Panc1 (cell line): ENCODE measurements around the gene AGAP1. TPM values are rescaled to one million over a fixed set of nuclear protein-coding genes. Genes with fewer than 3 reads are reported as not detected.

Experiments
- ATAC-seq: fragments of 200-7000 bp; cut with Tn5 transposase; 2 replicates; pipeline ENCODE4 v1.9.1; 2020; ENCODE audit warnings: mild to moderate bottlenecking, moderate library complexity
- BruUV-seq: library from RNA; stranded (reverse); fragments of 400-500 nt; replicated peaks from 2 replicates; lab custom pipeline; 2021; lab: Mats Ljungman, UMichigan
- CTCF ChIA-PET: fragments of 300-600 bp; sonication (Branson Sonifier 250); formaldehyde crosslinking; loops from one replicate; lab custom pipeline; 2022; ENCODE audit warnings: antibody characterized with exemption; lab: Charles Lee
- POLR2A ChIA-PET: fragments of 300-600 bp; sonication (Branson Sonifier 250); formaldehyde crosslinking; loops from one replicate; lab custom pipeline; 2022; ENCODE audit warnings: antibody characterized with exemption; lab: Charles Lee
- DNase-seq: peaks from one replicate; pipeline ENCODE4 v3.0.0-alpha.2; 2010; ENCODE audit warnings: low read depth, low spot score
- H3K27ac ChIP-seq: 2 replicates; pipeline ENCODE4 v1.5.1; 2011; ENCODE audit warnings: mild to moderate bottlenecking, low read length, inconsistent platforms
- H3K27me3 ChIP-seq: fragments of 200-500 bp; sonication (Bioruptor generic); 2 replicates; pipeline ENCODE4 v1.6.0; 2014; ENCODE audit warnings: low read length, inconsistent platforms; ENCODE audit not compliant: control insufficient read depth, insufficient read depth
- H3K36me3 ChIP-seq: fragments of 200-500 bp; sonication (Bioruptor generic); 2 replicates; pipeline ENCODE4 v1.5.1; 2014; ENCODE audit warnings: inconsistent platforms, mild to moderate bottlenecking, low read length, moderate library complexity; ENCODE audit not compliant: control insufficient read depth, insufficient read depth
- H3K4me1 ChIP-seq: 2 replicates; pipeline ENCODE4 v1.5.1; 2011; ENCODE audit warnings: inconsistent platforms, mild to moderate bottlenecking, low read length, moderate library complexity; ENCODE audit not compliant: control insufficient read depth, insufficient read depth
- H3K4me3 ChIP-seq, 2 experiments: 2 replicates each; pipeline ENCODE4 v1.5.1; 2011 to 2012; ENCODE audit warnings: low read depth in 2 of 2, low read length in 2 of 2, mild to moderate bottlenecking in 2 of 2, inconsistent platforms in 1 of 2, moderate library complexity in 1 of 2
- H3K9me3 ChIP-seq: fragments of 200-500 bp; sonication (Bioruptor generic); 2 replicates; pipeline ENCODE4 v1.5.1; 2014; ENCODE audit warnings: low read depth, mild to moderate bottlenecking, inconsistent platforms, low read length, moderate library complexity; ENCODE audit not compliant: control insufficient read depth, insufficient read depth
- CTCF ChIP-seq: fragments of 450-650 bp; IDR thresholded peaks from 2 replicates; pipeline ENCODE4 v1.5.1; 2017; ENCODE audit warnings: mild to moderate bottlenecking
- POLR2AphosphoS5 ChIP-seq: IDR thresholded peaks from 2 replicates; pipeline ENCODE4 v1.6.1; 2012; ENCODE audit warnings: mild to moderate bottlenecking, low read depth, low read length, moderate library complexity
- REST ChIP-seq, 2 experiments: IDR thresholded peaks; 2 replicates each; pipeline ENCODE4 v1.6.1; 2011 to 2012; ENCODE audit warnings: low read depth in 2 of 2, control low read depth in 1 of 2, low read length in 1 of 2, mild to moderate bottlenecking in 1 of 2, moderate library complexity in 1 of 2; ENCODE audit not compliant: insufficient read depth in 1 of 2
- SIN3A ChIP-seq: IDR thresholded peaks from 2 replicates; pipeline ENCODE4 v1.6.1; 2012; ENCODE audit warnings: low read depth, mild to moderate bottlenecking, low read length, moderate library complexity, borderline replicate concordance; ENCODE audit not compliant: insufficient read depth
- TCF7L2 ChIP-seq: IDR thresholded peaks from 2 replicates; pipeline ENCODE4 v1.6.1; 2011; ENCODE audit warnings: mild to moderate bottlenecking, low read depth, low read length, inconsistent platforms
- in situ Hi-C: cut with HindIII; loops from 2 replicates; pipeline ENCODE4 v1.10.0; 2016; ENCODE audit warnings: low sequenced_read_pairs, low pct_unique_long_range_greater_than_20kb
- intact Hi-C: fragments of 100-400 bp; cut with micrococcal nuclease; formaldehyde crosslinking; loops from one replicate; pipeline ENCODE4 v1.10.0; 2022; ENCODE audit not compliant: unreplicated experiment
- total RNA-seq: library from RNA; stranded (reverse); gene quantifications from one replicate; pipeline ENCODE4 v1.2.1, GENCODE V29; 2021; ENCODE audit not compliant: unreplicated experiment

Gene AGAP1
- total RNA-seq, 1 experiment from 2014 or later = 38.9 TPM

- no peaks in the 10 kb centered on the region for H3K27me3 ChIP-seq
- intact Hi-C loops (no loop called here), in situ Hi-C loops (no loop called here)
- no peaks in the 10 kb centered on the region for H3K9me3 ChIP-seq
- no peak for ATAC-seq
- H3K36me3 ChIP-seq = no peaks in the 10 kb centered on the region
- no TSS peak for BruUV-seq
- no peak overlapping the region for H3K4me3 ChIP-seq
- H3K4me1 ChIP-seq = no peaks in the 10 kb centered on the region
- H3K27ac ChIP-seq = no peak overlapping the region
- DNase-seq = no peak
- ChIA-PET CTCF (no interaction called here), POLR2A (no interaction called here)
- no peak for TF ChIP-seq CTCF
- no peak for TF ChIP-seq POLR2AphosphoS5
- TF ChIP-seq TCF7L2 = no peak
- TF ChIP-seq REST (IDR thresholded peaks at IDR 0.05; ENCODE audit: insufficient read depth in 1 of 2, low read depth in 2 of 2, low read length in 1 of 2) = no peak
- no peak for TF ChIP-seq SIN3A
Observed at GRCh38 chr2:236125541-236125940, 631.7 kb downstream of the AGAP1 start.

- Histone ChIP-seq H3K4me3 (no peak overlapping the region), H3K36me3 (no peaks in the 10 kb centered on the region), H3K27ac (no peak overlapping the region), H3K4me1 (no peaks in the 10 kb centered on the region), H3K27me3 (no peaks in the 10 kb centered on the region), H3K9me3 (no peaks in the 10 kb centered on the region)
- DNase-seq = no peak
- no peak for ATAC-seq
- in situ Hi-C loops = no loop called here
- POLR2A ChIA-PET = no interaction called here
- intact Hi-C loops = no loop called here
- BruUV-seq = no TSS peak
- no peak for TF ChIP-seq REST (IDR thresholded peaks at IDR 0.05; ENCODE audit: insufficient read depth in 1 of 2, low read depth in 2 of 2, low read length in 1 of 2)
- TF ChIP-seq POLR2AphosphoS5 = no peak
- TF ChIP-seq TCF7L2 = no peak
- TF ChIP-seq SIN3A = no peak
- no peak for TF ChIP-seq CTCF
- CTCF ChIA-PET = no interaction called here
Observed at GRCh38 chr2:236127010-236127409, 633.2 kb downstream of the AGAP1 start.
